RWPE2 (cell line): Measurements from ENCODE around the gene L3MBTL1.

Experiments
- ATAC-seq: fragments of 200-7000 bp; cut with Tn5 transposase; 3 replicates; pipeline ENCODE4 v1.9.1; 2021; ENCODE audit warnings: low read depth
- DNase-seq: peaks from one replicate; pipeline ENCODE4 v3.0.0-alpha.2; 2020; ENCODE audit warnings: low spot score
- H3K27ac ChIP-seq: fragments of 450-650 bp; 2 replicates; pipeline ENCODE4 v1.5.1; 2017; ENCODE audit warnings: mild to moderate bottlenecking; ENCODE audit not compliant: poor library complexity, severe bottlenecking
- H3K27me3 ChIP-seq: fragments of 250-450 bp; sonication (Bioruptor Pico); 2 replicates; pipeline ENCODE4 v1.5.1; 2021; ENCODE audit warnings: mild to moderate bottlenecking, moderate library complexity; ENCODE audit not compliant: insufficient read depth, poor library complexity, severe bottlenecking
- H3K36me3 ChIP-seq: fragments of 250-450 bp; sonication (Bioruptor Pico); 2 replicates; pipeline ENCODE4 v1.5.1; 2020; ENCODE audit warnings: low read depth, mild to moderate bottlenecking, moderate library complexity
- H3K4me1 ChIP-seq: fragments of 250-450 bp; sonication (Bioruptor Pico); 2 replicates; pipeline ENCODE4 v1.5.1; 2021; ENCODE audit warnings: mild to moderate bottlenecking, moderate library complexity; ENCODE audit not compliant: insufficient read depth, poor library complexity, severe bottlenecking
- H3K4me3 ChIP-seq: fragments of 250-450 bp; sonication (Bioruptor Pico); 2 replicates; pipeline ENCODE4 v1.5.1; 2021; ENCODE audit warnings: mild to moderate bottlenecking, moderate library complexity; ENCODE audit not compliant: severe bottlenecking
- H3K9me3 ChIP-seq: fragments of 250-450 bp; sonication (Bioruptor Pico); 2 replicates; pipeline ENCODE4 v1.5.1; 2021; ENCODE audit warnings: mild to moderate bottlenecking, moderate library complexity; ENCODE audit not compliant: severe bottlenecking
- TF ChIP-seq, protein P1 (sequence below): fragments of 450-650 bp; IDR thresholded peaks from one replicate; pipeline ENCODE4 v1.5.1; 2017; ENCODE audit warnings: mild to moderate bottlenecking, moderate library complexity; ENCODE audit not compliant: poor library complexity, severe bottlenecking

L3MBTL1 gene

GRCh38 chr20:43507150-43508080 lies at the start of gene L3MBTL1:
L3MBTL1 (plus strand) TSS chr20:43507697; CDS start chr20:43513504, 5,807 bp downstream.
- H3K4me3 ChIP-seq: peak within 1 kb of the TSS; percentile 86

GRCh38 chr20:43458422-43458924 lies 49.0 kb upstream of the L3MBTL1 start:
- Histone ChIP-seq H3K27ac (peak overlapping the region; percentile 83), H3K4me3 (peak overlapping the region; percentile 99), H3K4me1 (peaks cover 17% of the 10 kb centered on the region), H3K27me3 (no peaks in the 10 kb centered on the region), H3K9me3 (no peaks in the 10 kb centered on the region), H3K36me3 (peaks cover 52% of the 10 kb centered on the region)
- ATAC-seq (no peak), DNase-seq (no peak)
- TF ChIP-seq, protein P1, sequence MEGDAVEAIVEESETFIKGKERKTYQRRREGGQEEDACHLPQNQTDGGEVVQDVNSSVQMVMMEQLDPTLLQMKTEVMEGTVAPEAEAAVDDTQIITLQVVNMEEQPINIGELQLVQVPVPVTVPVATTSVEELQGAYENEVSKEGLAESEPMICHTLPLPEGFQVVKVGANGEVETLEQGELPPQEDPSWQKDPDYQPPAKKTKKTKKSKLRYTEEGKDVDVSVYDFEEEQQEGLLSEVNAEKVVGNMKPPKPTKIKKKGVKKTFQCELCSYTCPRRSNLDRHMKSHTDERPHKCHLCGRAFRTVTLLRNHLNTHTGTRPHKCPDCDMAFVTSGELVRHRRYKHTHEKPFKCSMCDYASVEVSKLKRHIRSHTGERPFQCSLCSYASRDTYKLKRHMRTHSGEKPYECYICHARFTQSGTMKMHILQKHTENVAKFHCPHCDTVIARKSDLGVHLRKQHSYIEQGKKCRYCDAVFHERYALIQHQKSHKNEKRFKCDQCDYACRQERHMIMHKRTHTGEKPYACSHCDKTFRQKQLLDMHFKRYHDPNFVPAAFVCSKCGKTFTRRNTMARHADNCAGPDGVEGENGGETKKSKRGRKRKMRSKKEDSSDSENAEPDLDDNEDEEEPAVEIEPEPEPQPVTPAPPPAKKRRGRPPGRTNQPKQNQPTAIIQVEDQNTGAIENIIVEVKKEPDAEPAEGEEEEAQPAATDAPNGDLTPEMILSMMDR: no peak

More at GRCh38 chr20:43507150-43508080, at the start of gene L3MBTL1:
- Histone ChIP-seq H3K36me3 (no peaks in the 10 kb centered on the region), H3K27ac (peak within 1 kb of the TSS; percentile 2), H3K9me3 (no peaks in the 10 kb centered on the region), H3K27me3 (no peaks in the 10 kb centered on the region), H3K4me1 (no peaks in the 10 kb centered on the region)
- ATAC-seq: peak; percentile 95
- peak; percentile 86 for DNase-seq
- TF ChIP-seq, protein P1: peak; percentile 52

DNA sequence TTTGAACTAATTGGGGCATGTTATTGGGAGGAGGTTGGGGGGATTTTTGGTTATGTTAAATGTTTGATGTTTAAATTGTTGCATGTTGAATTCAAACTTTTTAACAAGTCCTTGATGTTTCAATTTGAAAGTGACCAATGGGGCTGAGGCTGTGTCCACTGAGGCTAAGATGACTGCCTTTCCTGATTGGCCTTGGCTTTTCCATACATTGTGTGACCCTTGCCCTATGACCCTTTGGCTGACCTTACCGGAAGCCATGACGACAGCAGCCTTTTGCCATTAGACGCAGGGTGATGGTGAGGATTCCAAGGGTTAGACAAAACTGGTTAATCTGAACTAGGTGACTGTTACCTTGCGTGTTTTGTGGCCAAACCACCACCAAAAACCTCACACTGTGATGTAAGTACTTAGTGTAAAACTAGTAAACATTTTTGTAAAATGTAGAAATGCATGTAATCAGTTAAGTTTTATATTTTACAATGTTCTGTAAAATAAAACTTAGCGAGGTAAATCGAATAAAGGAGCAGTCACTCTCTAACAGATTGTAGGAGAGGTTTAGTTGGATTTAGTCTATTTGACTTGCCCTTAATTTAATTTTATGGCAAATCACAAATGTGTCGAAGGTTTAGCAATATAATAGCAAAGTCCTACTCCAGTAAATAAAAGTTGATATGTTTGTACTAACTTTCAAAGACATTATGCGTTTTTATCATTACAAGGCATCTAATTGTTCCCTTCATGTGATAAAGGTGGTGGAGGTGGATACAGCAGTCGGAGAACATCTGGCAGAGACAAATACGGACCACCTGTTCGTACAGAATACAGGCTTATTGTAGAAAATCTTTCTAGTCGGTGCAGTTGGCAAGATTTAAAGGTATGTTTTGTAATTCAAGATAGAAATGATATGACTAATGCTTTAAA lies 48.2 kb upstream of the L3MBTL1 start:
- peak overlapping the region; percentile 83 for H3K27ac ChIP-seq
- no peak for ATAC-seq

DNA sequence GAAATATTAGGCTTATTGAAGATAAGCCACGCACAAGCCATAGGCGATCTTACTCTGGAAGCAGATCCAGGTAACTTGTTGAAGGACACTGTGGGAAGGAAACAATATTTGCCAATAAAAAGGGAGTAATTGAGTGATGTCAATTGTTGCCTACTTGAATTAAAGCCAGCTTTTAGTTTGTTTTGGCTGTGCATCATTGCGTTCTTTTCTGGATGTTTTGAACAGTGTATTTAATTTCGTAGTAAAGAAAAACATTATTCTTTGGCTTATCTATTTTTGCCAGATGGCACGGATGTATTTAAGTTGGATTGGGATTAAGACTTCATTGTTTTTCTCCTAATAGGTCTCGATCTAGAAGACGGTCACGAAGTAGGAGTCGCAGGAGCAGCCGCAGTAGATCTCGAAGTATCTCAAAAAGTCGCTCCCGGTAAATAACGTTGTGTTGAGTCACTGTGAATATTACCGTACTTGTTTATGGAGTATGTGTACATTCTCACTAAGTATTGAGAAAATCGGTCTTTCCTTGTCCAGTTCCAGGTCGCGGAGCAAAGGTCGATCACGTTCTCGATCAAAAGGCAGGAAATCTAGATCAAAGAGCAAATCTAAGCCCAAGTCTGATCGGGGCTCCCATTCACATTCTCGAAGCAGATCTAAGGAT lies 47.2 kb upstream of the L3MBTL1 start:
- ATAC-seq (no peak), DNase-seq (no peak)
- Histone ChIP-seq H3K27me3 (no peaks in the 10 kb centered on the region), H3K27ac (no peak overlapping the region), H3K4me3 (no peak overlapping the region), H3K4me1 (peaks cover 17% of the 10 kb centered on the region), H3K36me3 (peaks cover 71% of the 10 kb centered on the region), H3K9me3 (no peaks in the 10 kb centered on the region)
- TF ChIP-seq, protein P1: no peak

More for the DNA sequence above, 48.2 kb upstream of the L3MBTL1 start:
- DNase-seq: no peak
- Histone ChIP-seq H3K4me1 (peaks cover 17% of the 10 kb centered on the region), H3K27me3 (no peaks in the 10 kb centered on the region), H3K4me3 (peak overlapping the region; percentile 99), H3K9me3 (no peaks in the 10 kb centered on the region), H3K36me3 (peaks cover 61% of the 10 kb centered on the region)
- TF ChIP-seq, protein P1: no peak
